ENCODE measurements around the gene GID8. TPM values are rescaled to one million over a fixed set of nuclear protein-coding genes. Genes with fewer than 3 reads are reported as not detected.

The GID8 gene
- total and polyA plus RNA-seq, 4 donors: 11.0 to 35.4 (median 23.7) TPM

GRCh38 chr20:62990306-62990825, 52.4 kb downstream of the GID8 start:
- WGBS, 2 donors: 68 to 84% methylated on average over 22 of the region's 22 CpGs
- Histone ChIP-seq H3K4me3 (no peak overlapping the region), H3K4me1 (ENCODE audit: control insufficient read depth in 5 of 5, insufficient read depth in 5 of 5, low read length in 5 of 5) (no peaks in the 10 kb centered on the region), H3K27me3 (ENCODE audit: control insufficient read depth in 3 of 3, insufficient read depth in 3 of 3, low read length in 2 of 3) (peaks cover 3 to 30% (median 8%) of the 10 kb centered on the region in 3 donors), H3K27ac (ENCODE audit: low read depth in 1 of 2, low read length in 1 of 2) (no peak overlapping the region), H3K36me3 (ENCODE audit: control insufficient read depth in 4 of 4, insufficient read depth in 4 of 4, low read length in 4 of 4) (no peaks in the 10 kb centered on the region), H3K9me3 (ENCODE audit: control insufficient read depth in 4 of 4, insufficient read depth in 3 of 4, low read length in 3 of 4) (peaks cover 0 to 2% (median 0%) of the 10 kb centered on the region in 4 donors), H3K9ac (ENCODE audit: insufficient read depth in 1 of 2, low read length in 2 of 2) (no peak overlapping the region)
- no peak for DNase-seq
- no peak for ATAC-seq (ENCODE audit: insufficient read depth, low FRiP score)
- no peak for TF ChIP-seq CTCF (IDR thresholded peaks at IDR 0.05; ENCODE audit: control extremely low read depth, extremely low read depth)

DNA sequence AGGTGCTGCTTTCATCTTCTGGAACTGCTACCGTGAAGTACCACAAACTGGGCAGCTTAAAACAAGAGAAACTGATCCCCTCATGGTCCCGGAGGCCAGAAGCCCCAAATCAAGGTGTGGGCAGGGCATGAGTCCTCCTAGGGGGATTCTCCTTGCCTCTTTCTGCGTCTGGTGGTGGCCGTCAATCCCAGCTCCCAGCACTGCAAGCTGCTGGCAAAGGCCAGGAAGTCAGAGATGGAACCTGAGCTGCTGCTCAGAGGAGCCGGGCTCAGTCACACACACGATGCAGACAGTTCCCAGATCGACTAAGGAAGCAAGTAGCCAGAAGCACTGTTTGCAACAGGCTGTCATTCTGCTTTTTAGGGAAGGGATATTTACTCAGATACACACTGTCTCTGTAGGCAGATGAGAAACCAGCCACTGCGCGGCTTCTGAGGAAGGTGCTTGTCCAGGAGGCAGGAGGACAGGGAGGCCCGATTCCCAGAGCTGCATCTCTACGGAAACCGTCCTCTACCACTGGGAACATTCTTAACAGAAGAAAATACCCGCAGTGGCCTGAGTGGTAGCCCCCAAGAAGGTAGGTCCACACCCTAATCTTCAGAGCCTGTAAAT, 53.4 kb downstream of the GID8 start:
- Histone ChIP-seq H3K27ac (ENCODE audit: low read depth in 1 of 2, low read length in 1 of 2) (no peak overlapping the region), H3K4me1 (ENCODE audit: control insufficient read depth in 5 of 5, insufficient read depth in 5 of 5, low read length in 5 of 5) (no peaks in the 10 kb centered on the region), H3K27me3 (ENCODE audit: control insufficient read depth in 3 of 3, insufficient read depth in 3 of 3, low read length in 2 of 3) (peaks cover 3 to 39% (median 12%) of the 10 kb centered on the region in 3 donors), H3K36me3 (ENCODE audit: control insufficient read depth in 4 of 4, insufficient read depth in 4 of 4, low read length in 4 of 4) (no peaks in the 10 kb centered on the region), H3K4me3 (no peak overlapping the region), H3K9me3 (ENCODE audit: control insufficient read depth in 4 of 4, insufficient read depth in 3 of 4, low read length in 3 of 4) (no peaks in the 10 kb centered on the region), H3K9ac (ENCODE audit: insufficient read depth in 1 of 2, low read length in 2 of 2) (no peak overlapping the region)
- ATAC-seq (ENCODE audit: insufficient read depth, low FRiP score) (no peak), DNase-seq (no peak)
- TF ChIP-seq CTCF (IDR thresholded peaks at IDR 0.05; ENCODE audit: control extremely low read depth, extremely low read depth): no peak
- WGBS, 2 donors: 67 to 75% methylated on average over 13 of the region's 13 CpGs

DNA sequence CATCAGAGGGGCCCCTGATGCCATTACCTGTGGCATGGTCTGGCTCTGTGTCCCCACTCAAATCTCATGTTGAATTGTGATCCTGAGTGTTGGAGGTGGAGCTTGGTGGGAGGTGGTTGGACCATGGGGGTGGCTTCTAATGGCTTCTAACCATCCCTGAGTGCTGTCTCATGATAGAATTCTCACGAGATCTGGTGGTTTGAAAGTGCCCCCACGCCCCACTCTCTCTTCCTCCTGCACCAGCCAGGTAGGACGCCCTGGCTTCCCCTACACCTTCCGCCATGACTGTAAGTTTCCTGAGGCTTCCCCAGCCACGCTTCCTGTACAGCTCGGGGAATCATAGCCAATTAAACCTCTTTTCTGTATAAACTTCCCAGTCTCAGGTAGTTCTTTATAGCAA, 53.9 kb downstream of the GID8 start:
- DNase-seq: no peak
- H3K4me3 ChIP-seq: no peak overlapping the region
- 63 to 74% methylated on average over 6 of the region's 6 CpGs for WGBS, 2 donors
- H3K9me3 ChIP-seq (ENCODE audit: control insufficient read depth in 4 of 4, insufficient read depth in 3 of 4, low read length in 3 of 4): no peaks in the 10 kb centered on the region
- ATAC-seq (ENCODE audit: insufficient read depth, low FRiP score): no peak
- H3K27me3 ChIP-seq (ENCODE audit: control insufficient read depth in 3 of 3, insufficient read depth in 3 of 3, low read length in 2 of 3): peaks cover 3 to 41% (median 12%) of the 10 kb centered on the region in 3 donors
- TF ChIP-seq CTCF (IDR thresholded peaks at IDR 0.05; ENCODE audit: control extremely low read depth, extremely low read depth): no peak
- H3K36me3 ChIP-seq (ENCODE audit: control insufficient read depth in 4 of 4, insufficient read depth in 4 of 4, low read length in 4 of 4): no peaks in the 10 kb centered on the region
- H3K4me1 ChIP-seq (ENCODE audit: control insufficient read depth in 5 of 5, insufficient read depth in 5 of 5, low read length in 5 of 5): no peaks in the 10 kb centered on the region
- H3K9ac ChIP-seq (ENCODE audit: insufficient read depth in 1 of 2, low read length in 2 of 2): no peak overlapping the region
- no peak overlapping the region for H3K27ac ChIP-seq (ENCODE audit: low read depth in 1 of 2, low read length in 1 of 2)

All from lung (tissue), 12 donors.